ENCODE results near the gene CSF1R. TPM values are rescaled to one million over a fixed set of nuclear protein-coding genes. Genes with fewer than 3 reads are reported as not detected.

The CSF1R gene
- total and polyA plus RNA-seq, 12 donors = 4.8 to 83.9 (median 10.6) TPM

DNA sequence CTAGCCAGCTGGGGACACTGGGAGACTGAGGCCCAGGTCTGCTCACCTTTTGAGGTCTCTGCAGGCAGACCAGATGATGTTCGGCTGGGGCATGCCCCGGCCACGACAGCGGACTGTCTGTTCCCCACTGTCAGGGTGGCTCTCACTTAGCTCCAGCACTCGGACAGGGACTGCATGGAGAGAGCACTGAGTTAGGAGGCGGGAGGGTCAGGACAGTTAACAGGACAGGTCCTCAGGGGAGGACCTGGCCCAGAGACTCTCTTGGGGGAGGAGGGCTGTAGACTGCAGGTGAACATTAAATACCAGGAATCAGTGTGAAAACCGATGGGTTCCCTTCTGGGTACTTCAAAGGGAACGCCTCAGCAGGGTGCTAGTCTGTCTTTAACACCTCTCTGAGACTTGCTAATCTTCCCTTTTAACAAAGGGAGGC is 44.2 kb upstream of the CSF1R start:
- no peaks in the 10 kb centered on the region for H3K9me3 ChIP-seq
- no peak for TF ChIP-seq CTCF (IDR thresholded peaks at IDR 0.05)
- no peaks in the 10 kb centered on the region for H3K27me3 ChIP-seq
- no peak overlapping the region for H3K4me3 ChIP-seq
- DNase-seq = no peak
- 80 to 84% methylated on average over 8 of the region's 8 CpGs for WGBS, 2 donors
- peaks cover 2 to 54% (median 33%) of the 10 kb centered on the region in 9 donors for H3K4me1 ChIP-seq
- H3K27ac ChIP-seq = peak overlapping the region in 6 of 10 donors; percentile 16 to 92 (median 28)
- intact Hi-C loops (cut with DNase I) = loop anchor here (1.0 to 10.0 kb wide), 7 partner anchors 86 to 304 kb away; partner anchors contain the start of gene TCOF1 (in 1 of the 10)
- peaks cover 0 to 96% (median 0%) of the 10 kb centered on the region in 9 donors for H3K36me3 ChIP-seq
- peak in 1 of 8 donors; percentile 1 for ATAC-seq

DNA sequence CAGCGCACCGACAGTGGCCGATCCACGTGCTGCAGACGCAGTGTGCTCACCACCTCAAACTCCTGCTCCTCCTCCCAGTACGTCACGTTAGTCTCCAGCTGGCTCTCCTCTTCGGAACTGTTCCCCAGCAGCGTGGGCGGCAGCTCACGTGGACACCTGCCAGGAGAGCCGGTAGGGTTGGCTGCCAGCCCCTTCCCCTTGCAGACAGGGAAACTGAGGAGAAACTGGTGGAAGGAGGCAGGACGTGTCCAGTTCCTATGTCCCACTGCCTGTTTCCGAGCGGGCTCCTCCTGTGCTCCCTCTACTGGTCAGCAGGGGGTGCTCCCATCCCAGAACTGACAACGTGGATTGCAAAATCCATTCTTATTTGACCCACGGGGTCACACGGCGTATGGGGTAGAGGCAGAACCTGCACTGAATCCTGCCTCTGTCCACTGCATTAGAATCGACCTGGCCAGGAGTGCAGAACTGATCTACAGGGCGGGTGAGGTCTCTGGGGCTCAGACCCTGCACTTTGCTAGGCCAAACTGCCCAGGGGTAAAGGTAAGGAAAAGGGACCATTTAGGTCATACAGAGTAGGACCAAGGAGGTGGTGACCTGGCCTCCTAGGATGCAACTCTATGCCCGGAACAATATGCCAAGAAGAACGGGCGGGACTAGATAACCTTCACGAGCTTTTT is 43.6 kb upstream of the CSF1R start:
- peak; percentile 71 to 76 for DNase-seq
- peak; percentile 35 to 81 (median 79) for ATAC-seq
- H3K4me1 ChIP-seq = peaks cover 2 to 49% (median 33%) of the 10 kb centered on the region in 9 donors
- H3K27me3 ChIP-seq = no peaks in the 10 kb centered on the region
- H3K27ac ChIP-seq = peak overlapping the region in 6 of 10 donors; percentile 16 to 92 (median 34)
- intact Hi-C loops (cut with DNase I) = loop anchor here (1.0 to 10.0 kb wide), 7 partner anchors 87 to 305 kb away; partner anchors contain the start of gene TCOF1 (in 3 of the 10)
- peaks cover 0 to 99% (median 0%) of the 10 kb centered on the region in 9 donors for H3K36me3 ChIP-seq
- peak; percentile 86 to 97 (median 94) for TF ChIP-seq CTCF (IDR thresholded peaks at IDR 0.05)
- H3K4me3 ChIP-seq = peak overlapping the region in 4 of 10 donors; percentile 9 to 30 (median 26)
- H3K9me3 ChIP-seq = no peaks in the 10 kb centered on the region
- WGBS, 2 donors = 23 to 31% methylated on average over 25 of the region's 25 CpGs

GRCh38 chr5:150129454-150129812 is 43.1 kb upstream of the CSF1R start:
- intact Hi-C loops (cut with DNase I) = loop anchor here in 2 of 10 donors (10.0 kb wide), 1 partner anchor 225 kb away; the partner anchor contains the start of gene TCOF1 (in 2 of the 2)
- no peaks in the 10 kb centered on the region for H3K9me3 ChIP-seq
- H3K4me1 ChIP-seq = peaks cover 2 to 45% (median 33%) of the 10 kb centered on the region in 9 donors
- DNase-seq (no peak), ATAC-seq (no peak)
- no peaks in the 10 kb centered on the region for H3K27me3 ChIP-seq
- 57 to 75% methylated on average over 8 of the region's 8 CpGs for WGBS, 2 donors
- H3K36me3 ChIP-seq = peaks cover 0 to 98% (median 0%) of the 10 kb centered on the region in 9 donors
- peak overlapping the region in 4 of 10 donors; percentile 9 to 30 (median 26) for H3K4me3 ChIP-seq
- H3K27ac ChIP-seq = peak overlapping the region in 4 of 10 donors; percentile 9 to 92 (median 44)
- no peak for TF ChIP-seq CTCF (IDR thresholded peaks at IDR 0.05)

DNA sequence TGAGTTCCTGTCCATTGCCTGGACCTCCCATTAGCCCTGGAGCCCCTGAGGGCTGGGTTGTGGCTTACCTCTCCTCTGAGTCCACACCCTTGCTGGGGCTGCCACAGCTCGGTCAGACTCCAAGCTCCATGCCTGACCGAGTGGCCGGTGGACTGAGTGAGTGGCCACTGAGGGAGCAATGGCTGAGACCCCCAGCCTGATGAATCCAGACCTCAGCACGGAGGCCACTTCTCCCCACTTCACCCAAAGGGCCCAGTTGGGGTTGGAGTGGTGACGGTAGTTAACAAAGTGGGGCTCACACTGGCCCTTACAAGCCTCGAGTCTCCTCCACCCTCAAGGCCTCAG is 40.5 kb upstream of the CSF1R start:
- 78 to 88% methylated on average over 6 of the region's 6 CpGs for WGBS, 2 donors
- no peak for ATAC-seq
- Histone ChIP-seq H3K27me3 (no peaks in the 10 kb centered on the region), H3K9me3 (no peaks in the 10 kb centered on the region), H3K4me3 (no peak overlapping the region), H3K4me1 (peaks cover 2 to 52% (median 13%) of the 10 kb centered on the region in 9 donors), H3K36me3 (peaks cover 0 to 98% (median 4%) of the 10 kb centered on the region in 9 donors), H3K27ac (peak overlapping the region in 2 of 10 donors; percentile 15 to 30)
- intact Hi-C loops (cut with DNase I) = loop anchor here in 2 of 10 donors (10.0 kb wide), 1 partner anchor 228 kb away; the partner anchor contains the start of gene TCOF1 (in 2 of the 2)
- no peak for DNase-seq
- no peak for TF ChIP-seq CTCF (IDR thresholded peaks at IDR 0.05)
